HuH-7.5 (cell line): Measurements from ENCODE around the gene SLC6A1.
A peak's percentile ranks its signal among the peaks of the same experiment; 100 is the strongest.

ENCODE experiments used
- DNase-seq: peaks from one replicate; pipeline ENCODE4 v3.0.0; 2011; ENCODE audit warnings: low spot score

The SLC6A1 gene

DNA sequence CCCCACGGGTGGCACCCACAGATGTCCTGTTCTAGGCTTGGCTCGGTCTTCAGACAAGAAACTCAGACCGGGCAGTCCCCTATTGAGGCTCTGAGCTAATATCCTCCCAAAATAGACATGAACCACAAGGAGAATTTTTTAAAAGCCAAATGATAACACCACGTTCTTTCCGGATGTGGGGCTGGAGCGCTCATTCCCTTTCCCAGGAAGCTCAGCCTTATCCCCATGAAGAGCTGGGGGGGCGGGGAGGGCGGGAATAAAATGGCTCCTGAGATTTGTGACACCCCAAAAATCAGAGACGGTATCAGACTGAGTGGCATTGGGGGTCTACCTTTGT lies 1.1 kb downstream of the SLC6A1 start:
- DNase-seq, result no peak

DNA sequence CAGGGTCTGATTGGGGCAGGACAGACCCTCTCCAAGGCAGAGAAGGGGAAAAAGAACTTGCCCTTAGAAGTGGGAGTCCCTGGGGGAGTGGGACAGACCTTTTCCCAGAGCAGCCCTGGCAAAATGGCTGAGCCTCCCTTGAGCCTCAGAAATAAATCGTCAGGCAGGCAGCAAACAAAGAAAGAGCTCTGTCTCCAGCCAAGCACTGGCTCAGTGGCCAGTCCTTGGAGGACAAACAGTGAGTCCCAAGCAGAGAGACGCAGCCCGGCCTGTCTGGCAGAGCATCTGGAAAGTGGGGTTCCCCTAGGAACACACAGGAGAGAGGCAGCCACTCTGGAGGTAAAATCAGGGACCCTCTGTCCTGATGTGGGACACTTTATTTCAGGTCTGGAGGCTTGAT lies 1.8 kb downstream of the SLC6A1 start:
- DNase-seq, result no peak

DNA sequence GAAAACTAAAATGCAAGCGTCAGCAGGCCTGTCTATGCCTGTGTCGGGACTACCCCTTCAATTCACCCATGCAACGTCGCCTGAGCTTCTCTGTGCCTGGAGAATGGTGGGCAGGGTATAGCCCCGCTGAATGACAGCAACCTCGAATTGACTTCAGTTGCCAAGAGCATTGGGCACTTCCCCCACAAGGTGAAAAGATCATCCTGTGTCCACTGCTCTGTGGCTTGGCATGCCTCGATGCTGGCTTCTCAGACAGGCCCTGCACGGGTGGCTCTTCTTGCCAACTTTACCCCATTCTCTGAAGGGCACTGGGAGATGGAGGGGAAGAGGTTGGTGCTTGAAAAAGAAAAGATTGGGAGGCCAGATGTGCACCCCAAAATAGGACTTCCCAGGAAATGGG lies 3.3 kb downstream of the SLC6A1 start:
- no peak for DNase-seq

DNA sequence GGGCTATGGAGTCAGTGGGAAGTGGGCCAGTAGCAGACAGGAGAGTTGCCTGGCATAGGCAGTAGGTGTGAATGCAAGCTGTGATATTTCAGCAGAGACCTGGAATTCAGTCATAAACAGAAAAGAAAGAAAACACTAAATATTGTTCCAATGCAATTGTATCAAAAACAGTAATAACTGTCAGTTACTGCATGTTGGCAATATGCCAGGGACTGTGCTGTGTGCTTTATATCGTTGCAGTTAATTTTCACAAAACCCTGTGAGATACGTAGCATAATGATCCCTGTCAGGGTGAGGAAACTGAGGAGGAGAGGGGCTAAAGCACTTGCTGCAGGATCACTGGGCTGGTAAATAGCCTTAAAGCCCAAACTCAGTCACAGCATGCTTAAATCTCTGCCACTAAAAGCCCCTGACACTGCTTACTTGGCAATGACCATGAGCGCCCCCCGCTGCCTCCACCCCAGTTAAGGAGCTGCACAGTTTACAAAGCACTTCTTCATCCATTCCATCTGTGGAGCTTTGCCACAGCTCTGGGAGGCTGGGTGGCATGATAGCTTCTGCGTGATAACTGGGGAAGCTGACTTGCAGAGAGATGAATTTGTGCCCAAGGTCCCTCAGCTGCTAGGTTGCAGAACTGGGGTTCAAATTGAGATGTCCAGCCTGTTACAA lies 3.9 kb downstream of the SLC6A1 start:
- no peak for DNase-seq

DNA sequence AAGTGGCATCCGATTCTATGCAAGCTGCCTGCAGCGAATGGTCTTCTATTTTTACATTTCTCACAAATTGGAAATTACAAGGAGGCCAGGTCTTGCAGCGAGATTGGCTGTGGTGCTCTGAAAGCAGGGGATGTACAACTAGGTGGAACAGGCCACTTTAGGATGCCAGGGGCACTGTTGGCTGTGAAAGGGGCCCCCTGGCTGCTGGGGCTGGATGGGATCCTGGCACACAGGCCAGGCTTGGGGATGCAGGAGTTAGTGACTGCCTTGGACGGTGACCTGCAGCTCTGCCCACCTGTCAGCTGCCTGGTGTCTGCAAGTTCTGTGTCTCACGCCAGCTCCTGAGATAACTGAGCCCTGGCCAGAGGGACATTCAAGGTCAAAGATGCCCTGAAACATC lies 4.6 kb downstream of the SLC6A1 start:
- no peak for DNase-seq

DNA sequence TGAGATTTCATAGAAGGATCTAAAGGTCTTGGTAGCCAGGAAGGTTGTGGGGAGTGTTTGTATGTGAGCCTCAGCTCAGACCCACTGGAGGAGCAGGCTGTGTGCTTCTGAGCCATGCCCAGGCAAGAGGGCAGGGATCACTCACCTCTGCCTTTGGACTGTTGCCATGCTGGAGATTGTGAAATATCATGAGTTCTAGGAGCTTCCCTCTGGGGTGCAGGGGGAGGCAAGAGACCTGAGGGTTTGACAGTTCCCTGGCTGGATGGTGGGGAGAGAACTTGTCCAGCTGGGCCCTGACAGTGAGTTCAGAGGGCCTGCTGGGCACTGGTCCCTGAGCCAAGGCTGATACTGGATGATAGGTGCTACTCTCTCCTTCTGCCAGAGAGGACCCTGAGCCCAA lies 6.0 kb downstream of the SLC6A1 start:
- DNase-seq, result no peak

DNA sequence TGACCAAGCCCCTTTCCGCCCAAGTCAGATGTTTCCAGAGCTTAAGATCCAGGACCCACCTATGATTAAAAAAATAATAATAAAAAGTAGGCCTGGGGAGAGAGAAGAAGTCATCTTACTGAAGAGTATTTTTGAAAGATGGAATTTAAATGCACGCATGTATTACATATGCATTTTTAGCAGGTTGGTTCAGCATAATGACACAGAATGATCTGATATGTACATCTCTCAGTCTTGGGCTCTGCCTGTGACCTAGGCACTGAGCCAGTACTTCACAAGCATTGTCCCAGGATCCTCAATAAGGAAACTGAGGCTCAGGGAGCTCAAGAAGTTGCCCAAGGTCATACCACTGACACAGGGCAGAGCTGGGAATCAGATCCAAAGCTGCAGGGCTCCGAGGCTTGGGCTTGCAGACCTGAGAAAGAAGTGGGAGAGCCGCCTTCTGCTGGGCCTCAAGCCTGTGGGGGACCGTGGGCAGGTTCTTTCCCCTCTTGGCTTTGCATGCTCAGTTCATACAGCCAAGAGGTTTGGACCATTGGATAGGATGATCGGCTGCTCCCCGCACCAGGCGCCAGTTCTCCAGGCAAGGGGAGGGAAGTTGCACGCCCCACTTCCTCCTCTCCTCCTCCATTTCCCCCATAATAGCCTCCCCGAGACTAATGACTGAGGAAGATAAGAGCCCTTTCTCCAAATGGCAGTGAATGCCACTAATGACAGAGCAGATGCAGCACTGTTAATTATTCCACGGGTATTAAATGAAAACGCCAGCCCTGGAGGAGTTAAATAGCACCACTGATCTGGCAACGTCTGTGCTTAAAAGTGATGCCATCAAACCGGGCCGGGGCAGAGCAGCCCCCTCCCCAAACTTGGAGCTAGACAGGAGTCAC lies 6.9 kb downstream of the SLC6A1 start:
- no peak for DNase-seq

DNA sequence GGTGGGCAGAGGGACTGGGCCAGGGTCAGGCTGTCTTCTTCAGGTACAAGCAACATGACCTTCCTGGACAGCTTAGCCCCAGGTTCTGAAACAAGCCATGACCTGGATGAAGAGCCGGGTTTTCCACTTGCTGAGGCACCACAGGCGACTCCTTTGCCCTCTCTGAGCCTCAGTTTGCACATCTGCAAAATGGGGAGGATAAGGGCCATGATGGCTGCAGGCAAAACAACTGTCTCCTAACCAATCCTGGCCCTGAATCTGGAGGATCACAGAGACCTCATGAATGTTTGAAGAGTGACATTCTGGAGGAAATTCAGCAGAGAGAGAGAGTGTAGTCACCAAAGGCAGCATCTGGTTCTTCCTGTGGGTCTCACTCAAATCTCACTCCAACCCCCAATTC lies 8.0 kb downstream of the SLC6A1 start:
- no peak for DNase-seq

DNA sequence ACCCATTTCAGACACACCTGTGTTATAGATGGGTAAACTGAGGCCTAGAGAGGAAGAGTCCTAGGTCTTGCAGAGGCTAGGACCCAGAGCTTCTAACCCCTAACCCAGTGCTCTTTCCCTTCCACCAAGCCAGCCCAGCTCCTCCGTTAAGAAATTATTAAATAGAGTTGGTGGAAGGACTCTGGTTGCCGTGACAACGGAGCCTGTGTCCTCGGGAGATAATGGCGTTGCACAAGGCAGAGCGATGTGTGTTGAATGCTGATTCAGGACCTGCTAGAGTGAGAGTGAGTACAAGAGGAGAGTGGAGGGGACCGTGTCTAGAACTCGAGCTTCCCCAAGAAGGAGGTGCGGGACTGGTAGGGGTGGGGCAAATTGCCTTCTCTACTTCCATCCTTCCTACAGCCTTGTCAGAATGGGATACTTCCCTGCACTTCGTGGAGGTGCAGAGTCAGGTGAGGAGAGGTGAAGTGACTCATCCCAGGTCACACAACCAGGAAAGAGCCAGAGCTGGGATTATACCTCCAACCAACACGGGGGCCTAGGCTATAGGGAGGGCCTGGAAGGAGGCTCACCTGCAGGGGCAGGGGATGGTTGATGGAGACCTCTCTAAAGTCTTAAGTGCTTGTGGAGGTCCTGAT lies 8.6 kb downstream of the SLC6A1 start:
- DNase-seq, result peak; percentile 61

DNA sequence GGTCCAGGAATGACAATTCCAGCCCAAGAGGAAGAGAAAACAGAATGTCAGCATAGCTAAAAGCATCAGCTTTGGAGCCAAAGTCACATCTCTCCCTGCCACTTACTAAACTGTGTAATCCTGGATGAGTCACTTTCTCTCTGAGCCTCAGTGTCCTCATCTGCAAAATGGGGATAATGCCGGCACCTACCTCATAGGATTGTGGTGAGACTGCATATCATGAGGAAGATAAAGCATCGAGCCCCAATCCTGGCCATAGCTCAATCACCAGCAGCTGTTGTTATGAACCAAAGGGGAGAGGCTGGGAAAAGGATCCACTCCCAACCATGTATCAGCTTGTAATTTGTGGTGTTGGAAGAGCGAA lies 9.1 kb downstream of the SLC6A1 start:
- no peak for DNase-seq

DNA sequence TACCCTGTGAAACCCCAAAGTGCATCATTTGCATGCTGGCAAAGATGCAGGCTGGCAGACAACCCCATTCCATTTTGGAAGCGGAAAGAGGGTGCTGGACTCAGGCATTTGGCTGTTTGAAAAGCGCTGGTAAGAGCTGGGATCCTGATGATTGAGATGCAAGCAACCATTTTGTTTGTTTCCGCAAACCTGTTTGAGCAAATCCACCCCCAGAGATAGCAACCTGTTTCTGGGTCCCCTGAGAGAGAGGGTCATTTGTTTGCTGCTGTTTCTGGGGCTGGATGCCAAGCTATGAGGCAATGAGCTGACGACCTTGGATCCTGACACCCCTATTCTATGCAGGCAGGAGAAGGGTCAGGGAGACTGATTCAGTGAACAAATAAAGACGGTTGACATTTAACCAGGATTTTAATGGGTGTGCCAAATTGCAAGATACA lies 9.8 kb downstream of the SLC6A1 start:
- DNase-seq, result no peak

DNA sequence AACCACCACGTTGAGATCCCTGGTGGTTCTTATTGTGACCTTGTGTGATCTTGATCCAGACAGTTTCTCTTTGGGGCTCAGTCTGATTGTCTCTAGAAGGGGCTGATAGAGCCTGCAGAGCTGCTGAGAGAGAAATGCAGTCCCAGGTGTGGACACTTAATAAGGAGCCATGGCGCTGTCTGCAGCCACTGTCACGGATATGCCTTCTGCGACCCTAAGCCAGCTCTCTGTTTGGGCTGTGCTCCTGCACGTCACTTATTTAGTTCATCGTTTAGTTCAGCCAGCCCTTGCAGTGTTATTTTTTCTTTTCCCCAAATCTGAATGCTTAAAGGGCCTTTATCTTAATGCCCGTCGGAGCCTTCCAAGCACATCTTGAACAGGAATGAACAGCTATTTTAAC lies 12.0 kb downstream of the SLC6A1 start:
- DNase-seq, result no peak

DNA sequence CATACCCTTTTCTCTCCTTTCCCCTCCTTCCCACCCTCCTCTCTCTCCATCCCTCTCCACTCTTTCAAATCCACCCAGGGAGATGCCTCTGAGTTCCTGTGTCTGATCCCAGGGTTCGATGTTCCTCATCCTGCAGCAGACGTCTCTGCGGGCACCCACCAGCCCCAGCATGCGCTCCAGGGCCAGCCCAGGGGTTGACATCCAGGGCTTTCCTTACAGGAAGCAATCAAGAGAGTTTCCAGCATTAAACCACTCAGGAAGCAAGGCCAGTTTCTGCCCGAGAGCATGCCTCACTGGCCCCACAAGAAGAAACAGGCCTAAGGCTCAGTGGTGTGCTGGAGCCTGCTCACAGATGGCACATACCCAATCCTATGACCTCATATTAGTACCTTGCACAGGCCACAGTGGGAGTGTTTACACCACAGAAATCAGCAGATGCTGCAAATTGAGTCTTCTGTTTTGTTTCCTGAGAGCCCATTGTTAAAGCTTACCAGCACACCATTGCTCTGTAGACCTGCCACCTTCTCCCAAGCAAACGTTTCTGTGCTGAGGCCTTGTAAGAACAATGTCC lies 13.2 kb downstream of the SLC6A1 start:
- DNase-seq, result no peak

DNA sequence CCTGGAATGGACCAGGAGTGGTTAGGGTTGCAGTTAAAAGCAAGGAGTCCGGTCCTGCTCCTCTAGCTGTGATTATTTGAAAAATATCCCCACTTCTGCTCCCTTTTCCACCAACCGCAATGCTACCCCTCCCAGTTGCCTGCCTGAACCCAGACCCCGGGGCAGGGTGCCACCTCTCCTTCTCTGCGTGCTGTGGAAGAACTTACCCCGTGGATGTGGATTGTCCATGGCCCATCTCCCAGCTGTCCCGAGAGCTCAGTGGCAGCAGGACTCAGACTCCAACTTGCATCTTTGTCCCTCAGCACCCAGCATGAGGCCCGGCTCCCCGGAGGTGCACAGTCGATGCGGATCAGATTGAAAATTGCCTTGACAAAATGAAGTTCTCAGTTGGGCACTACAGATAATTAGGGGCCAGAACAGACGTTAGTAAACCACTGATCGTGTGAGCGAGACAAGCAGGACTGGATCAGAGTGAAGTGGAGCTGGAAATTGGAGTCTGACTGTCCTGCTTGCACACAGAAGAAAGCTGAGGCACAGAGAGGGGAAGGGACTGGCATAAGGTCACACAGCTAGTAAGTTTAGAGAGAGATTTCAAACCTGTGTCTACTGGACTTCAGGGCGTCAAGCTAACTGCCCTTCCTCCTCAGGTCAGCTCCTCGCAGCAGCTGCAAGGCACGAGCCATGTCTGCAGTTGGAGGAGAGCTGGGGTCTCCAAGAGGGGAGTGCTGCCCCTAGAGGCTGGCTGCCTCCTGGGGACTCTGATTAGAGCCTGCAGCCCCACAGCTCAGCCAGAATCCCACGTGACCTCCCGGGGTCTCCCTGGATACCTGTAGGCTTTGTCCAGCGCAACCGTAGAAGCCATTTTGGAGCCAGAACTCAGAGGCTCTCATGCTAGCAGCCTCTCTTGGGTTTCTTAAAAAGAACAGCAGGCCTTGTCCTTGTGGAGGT lies 14.7 kb downstream of the SLC6A1 start:
- DNase-seq, result no peak

DNA sequence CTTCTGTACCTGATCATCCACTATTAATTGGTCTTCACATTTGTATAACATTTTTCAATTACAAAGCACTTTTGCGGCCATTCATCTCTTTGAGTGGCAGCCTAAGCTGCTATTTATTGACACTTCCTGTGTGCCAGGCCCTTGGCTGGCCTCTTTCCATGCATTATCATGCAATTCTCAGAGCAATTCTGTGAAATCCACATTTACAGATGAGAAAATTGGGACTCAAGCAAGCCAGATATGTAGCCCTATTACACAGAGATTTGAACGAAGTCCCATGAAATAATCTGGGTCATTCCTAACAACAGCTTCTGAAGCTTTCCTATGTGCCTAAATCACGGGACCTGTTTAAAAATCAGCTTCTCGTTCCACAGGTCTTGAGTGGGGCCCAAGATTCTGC lies 17.4 kb downstream of the SLC6A1 start:
- no peak for DNase-seq

DNA sequence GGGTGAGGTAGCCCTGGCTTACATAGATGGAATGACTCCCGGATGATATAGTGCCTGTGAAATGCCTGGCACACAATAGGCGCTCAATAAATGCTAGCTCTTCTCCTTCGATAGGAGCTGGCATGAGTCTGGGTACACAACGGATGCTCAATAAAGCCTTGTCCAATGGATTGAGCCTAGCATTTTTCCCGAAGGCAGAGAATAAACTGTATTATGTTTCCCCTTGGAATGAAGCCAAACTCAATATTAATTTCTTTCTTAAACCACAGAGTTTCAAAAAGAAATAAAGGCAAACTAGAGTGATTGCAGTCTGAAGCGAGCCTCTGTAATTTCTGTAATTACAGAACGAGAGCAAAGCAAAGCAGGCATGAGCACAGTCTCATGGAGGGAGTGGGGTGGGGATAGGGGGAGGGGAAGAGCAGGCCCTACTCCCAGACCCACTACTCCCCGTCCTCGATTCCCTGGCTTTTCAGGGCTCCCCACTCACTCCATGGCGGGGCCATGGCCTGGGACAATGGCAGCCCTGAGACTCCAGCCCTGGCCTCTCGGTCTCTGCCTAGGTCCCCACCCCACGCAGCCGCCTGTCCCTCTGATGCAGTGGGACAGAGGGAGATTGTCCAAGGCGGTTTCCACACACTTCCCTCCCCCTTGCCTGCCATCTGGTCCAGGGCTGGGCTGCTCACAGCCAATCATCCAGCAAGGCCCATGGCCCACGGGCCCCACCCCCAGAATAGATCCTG lies 18.0 kb downstream of the SLC6A1 start:
- DNase-seq, result no peak

DNA sequence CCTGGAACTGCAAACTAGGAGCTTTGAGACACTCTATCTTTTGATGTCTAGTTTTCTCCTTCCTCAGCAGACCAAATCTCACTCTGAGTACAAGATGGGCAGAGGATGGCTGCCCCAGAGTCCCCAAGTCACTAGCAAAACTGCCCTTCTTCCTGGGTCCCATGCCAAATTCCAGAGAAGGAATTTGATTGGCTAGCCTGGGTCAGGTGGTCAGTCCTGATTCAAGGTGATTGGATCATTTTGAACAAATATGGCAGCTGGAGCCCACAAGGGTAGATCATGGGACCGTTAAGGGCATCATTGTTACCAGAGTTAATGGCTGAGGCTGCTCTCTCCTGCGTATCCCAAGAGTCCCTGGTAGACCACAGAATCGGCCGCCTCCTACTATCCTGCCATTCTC lies 21.7 kb downstream of the SLC6A1 start:
- DNase-seq, result no peak

DNA sequence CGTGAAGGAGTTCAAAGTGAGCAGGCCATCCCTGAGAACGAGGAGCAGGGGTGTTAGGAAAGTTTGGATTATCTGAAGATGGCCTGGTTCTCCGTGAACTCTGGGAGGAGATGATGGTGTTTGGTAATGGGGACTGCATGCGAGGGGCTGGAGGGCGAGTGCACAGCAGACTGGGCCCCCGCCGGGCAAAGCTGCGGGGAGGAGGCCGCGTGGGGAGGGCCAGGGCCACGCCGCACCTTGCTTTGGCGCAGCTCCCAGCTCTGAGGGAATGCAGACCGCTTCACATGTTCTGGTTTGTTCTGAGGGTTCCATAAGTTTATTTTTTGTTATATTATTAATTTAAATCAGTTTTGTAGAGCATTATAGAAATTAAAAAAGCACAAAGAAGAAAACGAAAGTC lies 22.2 kb downstream of the SLC6A1 start:
- DNase-seq, result no peak

DNA sequence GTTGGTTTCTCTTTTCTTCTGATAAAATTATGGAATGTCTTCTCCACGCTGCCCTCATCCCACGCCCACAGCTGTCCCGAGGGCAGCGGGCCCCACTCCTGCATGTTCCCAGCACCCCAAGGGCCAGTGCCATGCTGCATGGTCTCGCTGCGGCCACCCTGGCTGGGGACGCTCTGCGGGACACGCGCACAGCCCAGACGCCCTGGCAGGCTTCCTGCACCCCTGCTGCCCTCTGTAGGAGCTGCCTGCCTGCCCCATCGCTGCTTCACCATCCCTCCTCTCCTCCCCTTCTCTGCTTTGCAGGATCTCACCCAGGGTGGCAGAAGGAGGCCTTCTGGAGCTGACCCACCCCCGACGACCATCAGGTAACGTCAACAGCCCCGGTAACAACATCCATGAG lies 22.8 kb downstream of the SLC6A1 start:
- no peak for DNase-seq

DNA sequence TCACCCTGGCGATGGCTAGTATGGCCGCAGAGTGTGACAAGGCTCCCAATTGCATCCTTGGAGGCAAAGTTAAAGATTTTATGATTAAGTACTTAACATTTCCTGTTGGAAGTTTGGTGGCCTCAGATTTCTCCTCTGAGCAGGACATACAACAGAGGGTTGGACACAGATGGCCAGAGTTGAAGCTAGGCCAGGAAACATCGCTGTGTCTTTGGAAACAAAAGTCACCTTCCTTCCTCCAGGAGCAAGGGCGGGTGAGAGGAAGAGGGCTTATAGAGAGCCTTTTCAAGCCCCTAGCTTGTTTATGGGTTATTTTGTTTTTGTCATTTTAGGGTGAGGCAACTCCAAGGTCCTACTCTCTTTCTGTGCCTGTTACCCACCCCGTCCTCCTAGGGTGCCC lies 24.2 kb downstream of the SLC6A1 start:
- no peak for DNase-seq

DNA sequence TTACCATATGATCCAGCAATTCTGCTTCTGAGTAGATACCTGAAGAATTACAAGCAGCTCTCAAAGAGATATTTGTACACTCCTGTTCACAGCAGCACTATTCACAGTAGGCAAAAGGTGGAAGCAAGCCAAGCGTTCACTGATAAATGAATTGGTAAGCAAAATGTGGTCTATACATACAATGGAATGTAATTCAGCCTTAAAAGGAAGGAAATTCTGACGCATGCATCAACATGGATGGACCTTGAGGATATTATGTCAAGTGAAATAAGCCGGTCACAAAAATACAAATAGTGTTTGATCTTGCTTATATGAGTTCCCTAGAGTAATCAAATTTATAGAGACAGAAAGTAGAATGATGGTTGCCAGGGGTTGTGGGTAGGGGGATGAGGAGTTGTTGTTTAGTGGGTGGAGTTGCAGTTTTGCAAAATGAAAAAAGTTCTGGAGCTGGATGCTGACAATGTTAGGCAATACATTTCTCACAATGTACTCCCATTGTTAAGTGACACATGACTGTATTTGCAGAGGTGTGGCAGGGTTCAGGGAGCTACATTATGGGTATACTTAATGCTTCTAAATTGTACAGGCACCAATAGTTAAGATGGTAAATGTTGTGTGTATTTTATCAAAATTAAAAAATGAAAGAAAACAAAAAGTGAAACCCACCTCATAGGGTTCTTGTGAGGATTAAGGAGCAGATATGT lies 26.7 kb downstream of the SLC6A1 start:
- DNase-seq, result no peak
